Stimulated activated CD4-positive, alpha-beta T cell treated with anti-CD3 and anti-CD28 coated beads, Interleukin-4, amount 100 ng/mL, for 1 hour (primary cell): ENCODE results near the gene GRM3.
"Not testable (repeated sequence)": the region's sequence is repeated elsewhere in the genome, so short reads cannot be mapped to it uniquely, and the experiment has no call there.

ENCODE experiments used
- DNase-seq: peaks from one replicate; pipeline ENCODE4 v3.0.0-alpha.2; 2020

Gene GRM3

DNA sequence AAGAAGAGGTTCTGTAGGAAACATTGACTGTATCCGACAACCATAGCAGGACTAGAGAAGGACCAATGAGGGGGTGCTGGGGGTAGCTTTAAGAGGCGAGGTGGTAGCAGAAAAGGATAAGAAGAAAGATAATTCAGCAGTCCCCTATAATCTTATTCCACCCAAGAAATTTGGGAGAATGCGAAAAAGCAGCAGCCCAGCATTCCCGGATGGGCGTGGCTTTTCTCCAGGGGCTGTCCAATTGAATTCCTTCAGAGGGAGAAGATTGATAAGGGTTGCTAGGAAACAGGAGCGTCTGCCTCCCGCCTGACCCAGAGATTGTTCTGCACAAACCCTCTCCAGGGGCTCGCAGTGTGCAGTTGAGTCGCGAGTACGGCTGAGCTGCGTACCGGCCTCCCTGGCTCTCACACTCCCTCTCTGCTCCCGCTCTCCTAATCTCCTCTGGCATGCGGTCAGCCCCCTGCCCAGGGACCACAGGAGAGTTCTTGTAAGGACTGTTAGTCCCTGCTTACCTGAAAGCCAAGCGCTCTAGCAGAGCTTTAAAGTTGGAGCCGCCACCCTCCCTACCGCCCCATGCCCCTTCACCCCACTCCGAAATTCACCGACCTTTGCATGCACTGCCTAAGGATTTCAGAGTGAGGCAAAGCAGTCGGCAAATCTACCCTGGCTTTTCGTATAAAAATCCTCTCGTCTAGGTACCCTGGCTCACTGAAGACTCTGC lies at the start of gene GRM3:
GRM3 (plus strand) TSS at position 349 of the 721 bp plus-strand sequence. CDS start 121,237 bp downstream, outside the sequence.
- DNase-seq, result no peak

DNA sequence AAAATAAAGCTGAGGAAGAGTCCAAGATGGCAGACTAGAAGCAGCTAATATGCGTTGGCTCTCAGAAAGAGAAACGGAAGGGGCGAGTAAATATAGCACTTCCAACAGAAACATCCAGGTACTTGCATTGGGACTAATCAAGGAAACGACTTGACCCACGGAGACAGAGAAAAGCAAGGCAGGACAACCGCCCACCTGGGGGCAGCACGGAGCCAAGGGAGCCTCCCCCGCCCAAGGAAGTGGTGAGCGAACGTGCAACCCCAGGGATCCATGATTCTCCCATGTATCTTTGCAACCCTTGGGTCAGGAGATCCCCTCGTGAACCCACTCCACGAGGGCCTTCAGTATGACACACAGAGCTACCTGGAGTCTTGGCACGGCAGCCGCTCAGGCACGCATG lies 45.4 kb upstream of the GRM3 start:
- no peak for DNase-seq

DNA sequence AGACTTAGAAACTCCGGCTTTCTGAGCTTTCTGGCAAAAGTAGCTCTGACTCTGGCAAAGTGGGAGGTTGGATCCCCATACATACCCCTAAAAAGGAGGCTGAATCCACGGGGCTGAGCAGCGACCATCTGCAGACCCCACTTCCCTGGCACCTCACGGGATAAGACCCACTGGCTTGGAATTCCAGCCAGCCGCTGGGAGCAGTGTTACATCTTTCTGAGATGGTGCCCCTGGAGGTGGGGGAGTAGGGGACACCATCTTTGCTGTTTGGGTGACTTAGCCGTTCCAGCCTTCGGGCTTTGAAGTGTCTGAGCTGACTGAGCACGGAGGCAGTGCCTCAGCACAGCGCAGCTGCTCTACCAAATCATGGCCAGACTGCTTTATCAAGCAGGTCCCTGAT lies 45.0 kb upstream of the GRM3 start:
- no peak for DNase-seq

DNA sequence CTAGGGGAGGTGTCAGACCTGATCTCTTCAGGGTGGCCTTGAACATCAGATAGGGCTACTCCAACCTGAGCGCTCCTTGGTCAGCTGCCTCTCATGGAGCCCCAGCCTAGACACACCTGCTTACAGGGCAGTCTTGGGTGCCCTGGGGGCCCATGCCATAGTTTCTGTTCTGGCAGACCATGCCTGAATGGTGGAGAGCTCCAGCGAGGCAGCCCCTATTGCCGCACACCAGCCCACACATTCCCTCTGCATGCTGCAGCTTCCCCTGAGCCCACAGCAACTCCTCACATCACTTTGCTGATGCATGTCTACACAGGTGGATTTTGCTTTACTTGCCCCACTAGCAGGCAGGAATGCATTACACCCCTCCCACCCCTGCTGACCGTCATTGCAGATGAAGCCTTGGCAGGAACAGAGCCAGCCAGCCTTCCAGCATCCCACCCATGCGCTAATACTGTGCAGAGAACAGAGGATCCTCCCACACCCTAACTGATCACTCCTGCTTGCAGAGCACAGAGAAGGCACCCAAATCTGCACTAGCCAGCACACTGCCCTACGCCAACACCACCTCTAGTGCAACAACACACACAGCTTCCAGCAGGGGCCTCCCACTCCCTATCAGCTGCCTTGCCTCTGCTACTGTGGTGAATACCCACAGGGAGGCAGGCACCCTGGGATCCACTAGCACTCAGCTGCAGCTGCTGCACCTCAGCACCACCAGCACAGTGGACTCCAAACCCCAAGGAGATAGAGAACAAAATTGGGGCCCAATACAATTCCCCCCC lies 43.0 kb upstream of the GRM3 start:
- DNase-seq, result no peak

DNA sequence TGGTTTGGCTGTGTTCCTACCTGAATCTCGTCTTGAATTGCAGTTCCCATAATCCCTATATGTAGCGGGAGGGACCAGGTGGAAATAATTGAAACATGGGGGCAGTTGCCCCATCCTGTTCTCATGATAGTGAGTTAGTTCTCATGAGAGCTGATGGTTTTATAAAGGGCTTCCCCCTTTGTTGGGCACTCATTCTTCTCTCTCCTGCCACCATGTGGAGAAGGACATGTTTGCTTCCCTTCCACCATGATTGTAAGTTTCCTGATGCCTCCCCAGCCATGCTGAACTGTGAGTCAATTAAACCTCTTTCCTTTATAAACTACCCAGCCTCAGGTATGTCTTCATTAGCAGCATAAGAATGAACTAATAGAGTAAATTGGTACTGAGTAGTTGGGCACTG lies 28.0 kb upstream of the GRM3 start:
- DNase-seq, result not testable (repeated sequence)

DNA sequence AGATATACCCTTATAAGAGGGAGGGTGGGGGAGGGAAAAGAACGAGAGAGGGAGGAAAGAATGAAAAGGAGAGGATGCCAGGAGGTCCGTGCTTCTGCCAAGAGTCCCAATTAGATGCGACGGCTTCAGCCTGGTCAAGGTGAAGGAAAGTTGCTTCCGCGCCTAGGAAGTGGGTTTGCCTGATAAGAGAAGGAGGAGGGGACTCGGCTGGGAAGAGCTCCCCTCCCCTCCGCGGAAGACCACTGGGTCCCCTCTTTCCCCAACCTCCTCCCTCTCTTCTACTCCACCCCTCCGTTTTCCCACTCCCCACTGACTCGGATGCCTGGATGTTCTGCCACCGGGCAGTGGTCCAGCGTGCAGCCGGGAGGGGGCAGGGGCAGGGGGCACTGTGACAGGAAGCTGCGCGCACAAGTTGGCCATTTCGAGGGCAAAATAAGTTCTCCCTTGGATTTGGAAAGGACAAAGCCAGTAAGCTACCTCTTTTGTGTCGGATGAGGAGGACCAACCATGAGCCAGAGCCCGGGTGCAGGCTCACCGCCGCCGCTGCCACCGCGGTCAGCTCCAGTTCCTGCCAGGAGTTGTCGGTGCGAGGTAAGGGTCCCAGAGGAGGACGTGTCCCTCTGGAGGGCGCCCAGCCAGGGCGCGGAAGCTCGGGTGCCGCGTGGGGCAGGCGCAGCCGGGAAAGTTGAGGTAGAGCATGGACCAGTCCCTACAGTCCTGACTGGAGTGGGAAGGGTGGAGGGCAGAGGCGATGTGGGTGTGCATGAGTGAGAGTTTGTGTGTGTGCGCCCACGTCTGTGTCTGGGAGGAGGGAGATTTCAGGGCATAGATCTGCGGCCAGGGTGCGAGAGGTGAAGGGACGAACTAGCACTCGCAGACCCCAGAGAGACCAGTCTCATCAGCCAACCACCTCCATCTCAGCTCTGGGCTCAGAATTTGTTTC lies 844 bp downstream of the GRM3 start:
- DNase-seq, result no peak

DNA sequence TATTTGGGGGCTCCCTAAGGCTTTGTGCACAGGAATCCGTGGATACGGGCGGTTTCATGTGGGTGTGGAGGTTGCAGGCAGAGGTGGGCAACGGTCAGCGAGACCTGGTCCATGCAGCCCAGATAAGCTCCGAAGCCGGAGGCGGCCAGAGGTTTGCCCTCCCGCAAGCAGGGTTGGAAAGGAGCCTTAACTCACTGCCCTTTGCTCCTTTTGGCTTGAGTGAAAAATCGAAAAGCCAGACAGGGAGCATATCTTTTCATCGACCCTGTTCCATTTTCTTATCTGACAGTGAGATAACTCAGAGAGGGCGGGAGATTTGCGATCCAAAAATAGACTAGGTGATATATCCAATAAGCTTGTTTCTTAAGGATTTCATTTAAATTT lies 1.5 kb downstream of the GRM3 start:
- DNase-seq, result no peak

DNA sequence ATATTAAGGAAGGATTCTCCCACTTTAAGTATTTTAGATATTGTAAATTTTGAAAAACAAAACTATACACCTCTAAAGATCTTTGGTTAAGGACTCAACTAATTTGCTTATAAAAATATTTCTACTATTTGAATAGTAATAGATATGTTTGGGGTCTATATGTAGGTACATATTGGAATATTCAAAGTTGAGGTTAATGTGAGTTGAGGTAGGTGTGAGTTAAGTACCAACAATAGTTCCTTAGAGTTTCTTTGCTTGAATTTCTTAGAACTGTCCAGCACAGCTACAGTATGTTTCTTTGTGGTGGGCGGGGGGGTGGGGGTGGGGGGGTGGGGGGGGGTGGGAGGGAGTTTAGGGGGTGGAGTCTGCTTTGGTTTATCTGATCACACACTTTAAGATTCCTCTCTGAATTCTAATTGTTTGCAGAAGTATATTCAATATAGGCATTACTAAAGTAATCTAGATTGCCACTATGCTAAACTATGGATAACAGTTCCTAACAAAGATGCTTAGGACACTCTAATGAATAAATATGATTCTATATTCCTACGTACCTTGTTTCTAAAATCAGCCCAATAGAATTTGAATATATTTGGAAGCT lies 2.1 kb downstream of the GRM3 start:
- DNase-seq, result no peak

DNA sequence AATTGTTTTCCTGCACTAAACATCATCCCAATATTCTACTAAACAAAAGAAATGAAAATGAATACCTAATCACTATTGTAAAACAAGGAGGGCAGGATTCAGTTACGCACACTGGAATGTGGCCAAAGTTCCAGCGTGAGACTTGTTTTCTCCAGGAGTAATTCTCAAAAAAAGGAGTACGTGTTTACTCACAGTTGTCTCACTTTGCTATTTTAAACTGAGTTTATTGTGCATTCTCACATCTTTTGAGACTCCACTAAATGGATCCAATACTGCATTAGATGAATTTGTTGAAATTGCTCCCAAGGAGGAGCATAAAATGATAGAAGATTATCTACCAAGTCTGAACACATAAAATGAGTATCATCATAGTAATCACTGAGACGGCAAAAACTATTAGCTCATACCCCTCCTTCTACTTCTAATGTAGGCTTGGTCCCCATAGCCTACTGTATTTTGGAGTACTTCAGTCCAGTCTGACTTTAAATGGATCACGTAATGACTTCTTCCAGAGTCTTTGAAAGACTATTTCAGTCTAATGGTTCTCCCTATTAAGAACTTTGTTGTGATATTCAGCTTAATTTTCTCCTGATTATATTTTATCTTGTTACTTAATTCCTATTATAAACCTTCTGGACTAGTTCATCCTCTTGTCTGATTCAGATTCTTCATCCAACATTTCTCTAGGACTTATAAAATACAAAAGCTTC lies 3.8 kb downstream of the GRM3 start:
- no peak for DNase-seq

DNA sequence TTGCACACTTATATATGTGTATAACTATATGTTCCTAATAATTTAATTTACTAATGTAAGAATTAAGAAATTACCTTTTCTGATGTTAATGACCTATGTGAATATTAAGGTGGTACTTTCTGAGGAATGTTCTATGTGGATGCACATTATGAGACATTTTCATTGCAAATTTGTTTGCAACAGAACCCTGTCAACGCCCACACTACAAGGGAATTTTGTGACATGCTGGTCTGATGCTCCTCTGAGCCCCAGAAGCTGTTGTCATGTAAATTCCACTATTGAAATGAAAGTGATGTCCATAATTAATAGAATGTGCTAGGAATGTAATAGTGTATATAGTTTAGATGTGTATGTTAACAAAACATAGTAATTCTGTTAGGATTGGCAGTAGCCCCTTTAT lies 4.5 kb downstream of the GRM3 start:
- DNase-seq, result no peak

DNA sequence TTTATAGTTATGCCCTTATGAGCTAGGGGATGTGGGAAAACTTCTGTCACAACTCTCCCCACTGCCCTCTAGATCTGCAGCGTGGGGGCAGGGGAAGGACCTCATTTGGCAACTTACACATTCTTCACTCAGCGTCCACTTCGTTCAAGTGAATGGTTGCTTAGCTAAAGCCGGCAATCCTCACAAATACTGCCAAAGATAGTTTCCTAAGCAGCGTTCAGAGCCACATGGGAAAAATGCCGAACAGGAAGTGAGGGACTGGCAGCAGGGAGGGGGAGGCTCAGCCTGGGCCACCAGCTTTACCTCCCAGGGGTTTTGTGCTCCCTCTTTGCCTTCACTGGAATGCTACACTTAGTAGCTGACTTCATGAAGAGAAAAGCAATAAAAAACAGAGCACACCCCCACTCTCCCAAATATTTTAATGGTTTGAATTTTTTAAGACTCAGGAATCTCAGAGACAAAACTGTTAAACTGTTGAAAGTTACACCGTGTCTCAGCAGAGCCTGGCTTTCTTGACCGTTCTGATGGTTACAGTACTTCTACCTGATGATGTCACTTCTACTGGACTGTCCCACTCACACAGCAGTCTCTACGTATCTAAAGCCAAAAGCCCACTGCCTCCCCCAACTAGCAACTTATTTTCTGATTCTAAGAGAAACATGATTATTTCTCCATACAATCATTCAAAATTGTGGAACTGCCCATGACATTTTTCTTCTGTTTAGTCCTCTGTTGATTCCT lies 10.4 kb downstream of the GRM3 start:
- no peak for DNase-seq

DNA sequence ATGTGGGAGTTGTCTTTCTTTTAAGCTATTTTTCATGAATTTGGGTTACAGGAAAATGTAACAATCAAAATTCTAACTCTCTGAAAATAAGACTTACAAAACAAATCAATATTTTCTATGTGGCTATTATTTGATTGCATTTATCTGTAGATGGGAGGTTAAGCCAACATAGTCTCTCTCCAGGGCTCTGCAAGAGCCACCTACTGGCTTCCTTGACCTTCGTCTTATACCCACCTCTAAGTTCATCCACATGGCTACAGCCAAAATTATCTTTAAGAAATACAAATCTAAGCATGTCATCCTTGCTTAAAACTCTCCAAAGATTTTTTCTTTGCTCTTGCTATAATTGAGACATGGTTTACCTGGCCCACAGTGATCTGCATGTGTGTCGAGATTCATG lies 14.2 kb downstream of the GRM3 start:
- no peak for DNase-seq

DNA sequence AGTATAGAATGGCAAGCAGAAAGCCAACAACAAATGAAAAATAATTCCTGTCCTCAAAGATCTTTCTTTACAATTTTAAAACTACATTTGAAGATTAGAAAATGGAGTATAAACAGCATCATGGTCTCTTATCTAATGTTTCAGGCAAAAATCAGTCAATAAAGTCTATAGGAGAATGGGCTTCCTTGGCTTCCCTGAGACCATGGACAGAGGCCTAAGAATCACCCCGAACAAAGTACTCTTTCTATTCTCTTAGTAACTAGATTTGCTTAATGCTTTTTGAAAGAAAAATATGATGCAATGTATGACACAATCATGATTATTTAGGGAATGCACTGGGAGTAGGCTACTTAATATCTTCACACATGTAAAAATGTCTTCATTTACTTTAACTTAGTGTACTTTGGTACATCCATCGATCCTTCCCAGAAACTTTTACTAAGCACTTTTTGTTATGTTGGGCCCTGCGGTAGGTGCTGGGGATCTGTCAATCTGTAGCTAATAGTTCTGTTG lies 17.3 kb downstream of the GRM3 start:
- no peak for DNase-seq

DNA sequence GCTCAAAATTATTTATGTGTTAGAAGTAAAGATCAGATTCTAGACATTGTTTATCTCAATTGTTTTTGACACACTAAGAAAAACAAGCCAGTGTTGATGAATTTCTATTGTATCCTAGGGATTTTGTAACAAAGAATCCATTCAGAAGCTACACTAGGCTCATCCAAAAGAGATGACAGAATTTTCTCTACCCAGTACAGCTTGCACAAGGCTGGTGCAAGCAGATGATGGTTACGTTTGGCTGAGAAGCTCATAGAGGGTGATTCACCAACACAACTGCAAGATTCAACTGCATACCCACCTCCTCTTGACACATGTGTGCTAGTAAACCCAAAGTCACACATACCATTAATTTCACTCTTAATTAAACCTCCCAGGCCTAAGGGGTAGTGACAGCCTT lies 20.8 kb downstream of the GRM3 start:
- DNase-seq, result no peak

DNA sequence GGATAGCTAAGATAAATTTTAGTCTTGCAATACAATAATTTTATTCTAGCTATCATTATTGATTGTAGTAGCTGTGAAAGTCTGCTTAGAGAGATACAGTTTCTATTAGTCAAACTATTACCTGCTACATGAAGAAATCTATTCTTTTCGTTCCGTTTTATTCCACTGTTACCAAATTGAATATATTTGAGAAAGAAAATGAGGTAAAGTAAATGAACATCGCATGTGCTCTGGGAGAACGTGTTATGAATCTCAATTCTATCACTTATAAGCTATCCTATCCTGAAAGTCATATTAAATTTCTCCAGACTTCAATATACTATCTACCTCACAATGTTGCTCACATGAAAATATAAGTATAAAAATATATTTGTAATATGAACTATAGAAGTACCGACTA lies 21.3 kb downstream of the GRM3 start:
- DNase-seq, result no peak

DNA sequence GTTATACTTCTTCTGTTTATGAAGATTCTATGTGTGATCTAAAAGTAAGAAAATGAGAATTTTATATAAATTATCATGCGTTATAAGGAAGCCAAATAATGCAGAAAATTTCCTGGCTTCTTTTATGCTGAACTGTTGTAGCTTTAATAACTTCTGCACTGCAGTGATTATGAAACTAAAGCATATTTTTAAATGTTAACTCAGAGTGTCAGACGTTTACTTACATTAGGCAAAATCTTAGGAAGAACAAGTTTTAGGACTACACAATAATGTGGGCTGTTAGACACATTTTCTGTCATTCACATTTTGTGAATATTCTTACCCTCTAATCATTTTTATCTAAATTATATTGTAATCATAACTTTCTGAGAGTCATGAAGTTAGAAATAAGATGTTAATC lies 22.0 kb downstream of the GRM3 start:
- DNase-seq, result no peak

DNA sequence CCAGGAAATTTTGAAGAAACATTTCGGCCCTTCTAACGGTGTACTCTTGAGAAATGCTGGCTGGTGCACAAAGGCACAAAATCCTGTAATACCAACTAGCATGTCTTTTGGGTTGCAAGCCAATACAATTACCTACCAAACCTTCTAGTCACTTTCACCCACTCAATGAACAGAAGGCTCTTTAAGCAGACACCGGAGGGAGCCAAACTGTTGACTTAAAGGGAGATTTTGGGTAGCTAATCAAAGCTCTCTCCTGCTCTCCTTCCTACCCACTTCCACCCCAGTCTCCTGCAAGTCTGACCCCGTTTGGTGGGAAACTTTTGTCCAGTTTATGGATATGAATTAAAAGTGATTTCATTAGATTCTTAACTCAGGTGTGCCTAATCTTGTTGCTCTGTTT lies 24.0 kb downstream of the GRM3 start:
- no peak for DNase-seq

DNA sequence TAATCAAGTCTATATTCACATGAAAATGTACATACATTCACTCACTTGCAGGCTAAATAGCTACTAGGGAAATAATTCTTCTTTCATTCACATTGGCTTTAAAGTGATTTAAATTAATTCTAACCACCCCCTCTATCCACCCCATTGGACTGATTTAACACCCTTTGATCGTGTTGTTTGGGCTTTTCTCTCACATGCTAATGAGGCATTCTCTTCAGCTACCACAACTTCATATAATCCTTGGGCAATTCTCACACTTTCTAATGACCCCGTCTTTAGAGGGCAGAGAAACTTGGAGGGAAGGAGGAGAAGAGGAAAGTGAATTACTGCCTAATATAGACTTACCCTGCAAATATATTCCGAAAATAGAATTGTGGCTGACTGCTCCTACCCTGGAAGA lies 24.6 kb downstream of the GRM3 start:
- DNase-seq, result no peak

DNA sequence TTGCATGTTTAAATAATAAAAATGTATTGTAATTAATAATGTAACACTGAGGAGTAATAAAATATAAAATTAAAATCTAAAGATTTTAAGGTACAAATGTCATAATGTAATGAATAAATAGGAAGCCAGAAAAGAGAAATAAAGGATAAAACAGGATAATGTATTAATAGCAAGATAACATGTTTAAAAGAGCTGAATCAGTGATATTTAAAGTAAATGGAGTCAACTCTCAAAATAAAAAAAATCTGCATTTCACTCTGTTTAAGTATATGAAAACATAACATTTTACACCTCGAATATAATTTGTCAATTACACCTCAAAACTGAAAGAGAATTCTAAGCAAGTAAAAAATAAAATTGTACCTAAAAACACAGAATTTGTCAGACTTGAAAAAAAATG lies 44.1 kb downstream of the GRM3 start:
- no peak for DNase-seq

DNA sequence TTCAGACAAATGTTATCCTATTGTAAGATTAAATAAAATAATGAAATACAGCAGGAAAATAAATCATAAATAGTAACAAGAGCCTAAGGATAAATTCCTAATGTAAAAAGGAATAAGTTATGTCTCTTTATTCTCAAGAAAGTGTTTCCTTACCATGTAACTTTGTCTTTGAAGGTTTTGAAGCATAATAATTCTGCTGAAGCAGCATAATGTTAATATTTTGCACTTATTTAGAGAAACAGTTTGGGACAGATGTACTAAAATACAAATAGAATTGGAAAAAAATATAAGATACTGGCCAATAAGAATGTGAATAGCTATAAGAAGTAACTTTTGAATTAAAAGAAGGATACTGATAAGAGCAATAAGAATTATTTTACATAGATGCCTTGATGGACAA lies 45.7 kb downstream of the GRM3 start:
- DNase-seq, result no peak

DNA sequence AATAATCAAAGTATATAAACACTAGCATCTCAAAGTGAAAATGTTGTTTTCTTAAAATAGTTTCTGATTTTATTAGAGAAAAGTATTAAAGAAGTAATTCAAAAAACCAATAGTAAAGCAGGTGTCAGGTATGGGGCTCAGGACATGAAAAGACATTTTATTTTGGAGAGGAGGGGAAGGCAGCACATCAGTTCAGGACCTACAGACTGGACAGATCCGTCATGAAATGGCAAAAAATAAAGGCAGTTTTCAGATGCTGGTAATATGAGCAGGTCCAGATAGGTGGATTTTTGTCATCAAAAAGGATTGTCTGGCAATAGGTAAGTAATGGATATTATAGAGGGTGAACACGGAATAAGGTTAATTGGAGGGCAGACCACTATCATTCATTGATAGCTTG lies 49.0 kb downstream of the GRM3 start:
- DNase-seq, result no peak
